Measurements from ENCODE around the gene ATXN7L1.

DNA sequence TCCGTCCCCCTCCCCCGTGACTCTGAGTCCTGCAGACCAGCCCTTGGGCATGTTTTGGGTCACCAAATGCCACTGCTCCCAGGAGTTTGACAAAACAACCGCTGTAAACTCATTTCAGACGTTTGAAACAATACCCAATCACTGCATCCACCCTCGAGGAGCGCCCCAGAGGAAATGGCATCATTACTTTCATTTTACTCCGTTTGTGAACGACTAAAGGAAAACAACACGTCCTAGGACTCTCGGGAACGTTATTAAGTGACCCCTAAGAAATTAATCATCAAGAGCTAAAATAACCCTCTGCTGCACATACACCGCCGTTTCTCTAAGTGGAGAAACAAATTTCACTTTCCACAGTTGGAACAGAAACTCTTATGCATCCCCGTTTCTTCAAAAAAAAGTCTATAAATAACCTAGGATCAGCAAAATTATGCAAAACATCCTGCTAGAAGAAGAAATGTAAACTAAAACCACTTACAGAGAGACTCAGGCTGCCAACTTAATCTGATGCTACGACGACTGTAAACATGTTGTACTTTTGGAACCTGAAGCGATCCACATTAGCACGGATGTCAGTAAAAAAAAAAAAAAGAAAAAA, 185.2 kb downstream of the ATXN7L1 start:
- TF ChIP-seq, protein P1, sequence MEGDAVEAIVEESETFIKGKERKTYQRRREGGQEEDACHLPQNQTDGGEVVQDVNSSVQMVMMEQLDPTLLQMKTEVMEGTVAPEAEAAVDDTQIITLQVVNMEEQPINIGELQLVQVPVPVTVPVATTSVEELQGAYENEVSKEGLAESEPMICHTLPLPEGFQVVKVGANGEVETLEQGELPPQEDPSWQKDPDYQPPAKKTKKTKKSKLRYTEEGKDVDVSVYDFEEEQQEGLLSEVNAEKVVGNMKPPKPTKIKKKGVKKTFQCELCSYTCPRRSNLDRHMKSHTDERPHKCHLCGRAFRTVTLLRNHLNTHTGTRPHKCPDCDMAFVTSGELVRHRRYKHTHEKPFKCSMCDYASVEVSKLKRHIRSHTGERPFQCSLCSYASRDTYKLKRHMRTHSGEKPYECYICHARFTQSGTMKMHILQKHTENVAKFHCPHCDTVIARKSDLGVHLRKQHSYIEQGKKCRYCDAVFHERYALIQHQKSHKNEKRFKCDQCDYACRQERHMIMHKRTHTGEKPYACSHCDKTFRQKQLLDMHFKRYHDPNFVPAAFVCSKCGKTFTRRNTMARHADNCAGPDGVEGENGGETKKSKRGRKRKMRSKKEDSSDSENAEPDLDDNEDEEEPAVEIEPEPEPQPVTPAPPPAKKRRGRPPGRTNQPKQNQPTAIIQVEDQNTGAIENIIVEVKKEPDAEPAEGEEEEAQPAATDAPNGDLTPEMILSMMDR (IDR thresholded peaks at IDR 0.05): no peak
- no peak for TF ChIP-seq POLR2A (IDR thresholded peaks at IDR 0.05)

Data from Peyer's patch (tissue), 4 donors.